ENCODE data around the gene PIMREG.

PIMREG gene

GRCh38 chr17:6452471-6453266, 8.4 kb downstream of the PIMREG start:
- H3K9me3 Mint-ChIP-seq, result no peaks in the 10 kb centered on the region
- no peak overlapping the region for H3K4me3 Mint-ChIP-seq
- H3K27ac Mint-ChIP-seq, result no peak overlapping the region
- H3K27me3 Mint-ChIP-seq (ENCODE audit: low read depth), result peaks cover 15% of the 10 kb centered on the region
- peaks cover 10% of the 10 kb centered on the region for H3K4me1 Mint-ChIP-seq (ENCODE audit: low read depth)
- H3K36me3 Mint-ChIP-seq (ENCODE audit: low read depth), result peaks cover 7% of the 10 kb centered on the region

GRCh38 chr17:6453279-6454024, 9.2 kb downstream of the PIMREG start:
- Mint-ChIP-seq H3K36me3 (ENCODE audit: low read depth) (peaks cover 7% of the 10 kb centered on the region), H3K9me3 (no peaks in the 10 kb centered on the region), H3K4me1 (ENCODE audit: low read depth) (peaks cover 10% of the 10 kb centered on the region), H3K4me3 (no peak overlapping the region), H3K27me3 (ENCODE audit: low read depth) (peaks cover 15% of the 10 kb centered on the region), H3K27ac (no peak overlapping the region)

- no peak overlapping the region for H3K4me3 Mint-ChIP-seq
- no peaks in the 10 kb centered on the region for H3K9me3 Mint-ChIP-seq
- H3K36me3 Mint-ChIP-seq (ENCODE audit: low read depth), result peaks cover 5% of the 10 kb centered on the region
- peaks cover 15% of the 10 kb centered on the region for H3K27me3 Mint-ChIP-seq (ENCODE audit: low read depth)
- H3K4me1 Mint-ChIP-seq (ENCODE audit: low read depth), result peaks cover 10% of the 10 kb centered on the region
- H3K27ac Mint-ChIP-seq, result no peak overlapping the region
Measured at GRCh38 chr17:6454495-6455320, 10.5 kb downstream of the PIMREG start.

GRCh38 chr17:6455321-6455705, 11.1 kb downstream of the PIMREG start:
- Mint-ChIP-seq H3K9me3 (no peaks in the 10 kb centered on the region), H3K4me1 (ENCODE audit: low read depth) (peaks cover 10% of the 10 kb centered on the region), H3K27me3 (ENCODE audit: low read depth) (peaks cover 15% of the 10 kb centered on the region), H3K4me3 (no peak overlapping the region), H3K27ac (no peak overlapping the region), H3K36me3 (ENCODE audit: low read depth) (peaks cover under 1% of the 10 kb centered on the region)

GRCh38 chr17:6456321-6456720, 12.1 kb downstream of the PIMREG start:
- Mint-ChIP-seq H3K27ac (no peak overlapping the region), H3K9me3 (no peaks in the 10 kb centered on the region), H3K27me3 (ENCODE audit: low read depth) (peaks cover 15% of the 10 kb centered on the region), H3K36me3 (ENCODE audit: low read depth) (no peaks in the 10 kb centered on the region), H3K4me3 (no peak overlapping the region), H3K4me1 (ENCODE audit: low read depth) (peaks cover 10% of the 10 kb centered on the region)

DNA sequence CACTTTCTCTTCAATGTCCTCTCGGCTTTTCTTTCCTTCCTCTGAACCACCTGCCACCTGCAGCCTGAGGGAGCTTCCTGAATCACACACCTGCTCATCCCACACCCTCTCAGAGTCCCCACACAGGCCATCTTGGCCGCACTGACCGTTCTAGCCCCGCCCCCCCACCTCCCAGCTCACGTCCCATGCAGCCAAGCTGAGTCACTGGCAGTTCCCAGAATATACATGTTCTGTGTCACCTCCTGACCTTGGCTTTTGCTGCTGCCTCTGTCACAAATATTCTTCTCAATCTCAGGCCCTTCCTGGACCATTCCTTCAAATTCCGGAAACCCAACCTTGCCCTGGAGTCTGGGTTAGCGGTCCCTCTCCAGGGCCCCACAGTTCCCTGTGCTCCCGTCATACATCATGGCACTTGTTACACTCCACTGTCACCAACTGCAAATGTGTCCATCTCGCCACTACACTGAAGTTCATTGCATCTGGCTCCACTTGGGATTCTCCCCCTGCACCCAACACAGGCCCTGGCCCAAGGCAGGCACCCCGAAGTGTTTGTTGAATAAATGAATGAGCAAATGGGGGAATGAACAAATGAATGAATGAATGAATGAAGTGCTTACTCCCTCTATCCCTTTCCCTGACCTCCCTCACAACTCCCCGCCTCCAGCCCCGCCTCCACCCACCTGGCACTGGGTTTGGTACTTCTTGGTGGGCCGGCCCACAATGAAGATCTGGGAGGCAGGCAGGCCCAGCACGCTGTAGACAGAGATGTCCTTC, 12.8 kb downstream of the PIMREG start:
- Mint-ChIP-seq H3K27me3 (ENCODE audit: low read depth) (peaks cover 15% of the 10 kb centered on the region), H3K27ac (no peak overlapping the region), H3K4me1 (ENCODE audit: low read depth) (peaks cover 15% of the 10 kb centered on the region), H3K4me3 (no peak overlapping the region), H3K36me3 (ENCODE audit: low read depth) (no peaks in the 10 kb centered on the region), H3K9me3 (no peaks in the 10 kb centered on the region)

DNA sequence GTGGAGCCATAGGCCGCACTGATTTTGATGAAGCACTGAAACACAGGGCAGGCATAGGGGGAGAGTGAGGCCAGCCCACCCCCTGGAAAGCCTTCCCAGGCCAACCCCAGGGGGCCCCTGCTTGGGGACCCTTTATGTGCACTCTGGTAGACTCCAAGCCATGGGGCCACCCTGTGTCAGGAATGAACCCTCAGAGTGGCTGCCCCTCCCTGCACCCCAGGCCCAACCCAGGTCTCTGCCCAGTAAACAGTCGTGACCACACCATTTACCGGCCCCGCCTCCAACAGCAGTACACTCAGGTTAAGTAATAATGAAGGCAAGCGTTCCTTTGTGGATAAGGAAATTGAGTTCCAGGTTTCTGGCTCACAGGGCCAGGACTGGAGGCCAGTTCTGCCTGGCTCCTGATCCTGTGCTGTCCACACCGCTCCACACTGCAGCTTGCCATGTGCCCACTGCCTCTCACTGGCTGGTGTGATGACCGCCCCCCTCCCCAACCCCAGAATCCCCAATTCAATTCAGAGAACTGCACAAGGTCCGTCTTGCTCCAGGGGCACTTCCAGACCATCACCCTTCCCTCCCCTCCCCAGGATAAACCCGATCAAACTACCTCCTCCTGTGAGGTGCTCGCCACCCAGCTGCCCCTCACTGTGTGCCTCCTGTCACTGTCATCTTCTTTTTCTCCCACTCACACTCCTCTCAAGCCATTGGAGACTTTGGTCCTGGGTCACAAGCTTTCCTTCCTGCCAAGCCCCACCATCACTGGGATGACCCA, 13.6 kb downstream of the PIMREG start:
- Mint-ChIP-seq H3K27me3 (ENCODE audit: low read depth) (peaks cover 15% of the 10 kb centered on the region), H3K4me1 (ENCODE audit: low read depth) (peaks cover 17% of the 10 kb centered on the region), H3K36me3 (ENCODE audit: low read depth) (no peaks in the 10 kb centered on the region), H3K27ac (no peak overlapping the region), H3K4me3 (no peak overlapping the region), H3K9me3 (no peaks in the 10 kb centered on the region)

GRCh38 chr17:6458460-6458950, 14.2 kb downstream of the PIMREG start:
- Mint-ChIP-seq H3K27me3 (ENCODE audit: low read depth) (peaks cover 13% of the 10 kb centered on the region), H3K4me3 (no peak overlapping the region), H3K4me1 (ENCODE audit: low read depth) (peaks cover 17% of the 10 kb centered on the region), H3K36me3 (ENCODE audit: low read depth) (no peaks in the 10 kb centered on the region), H3K9me3 (no peaks in the 10 kb centered on the region), H3K27ac (no peak overlapping the region)

GRCh38 chr17:6460531-6461161, 16.4 kb downstream of the PIMREG start:
- no peaks in the 10 kb centered on the region for H3K36me3 Mint-ChIP-seq (ENCODE audit: low read depth)
- no peak overlapping the region for H3K27ac Mint-ChIP-seq

DNA sequence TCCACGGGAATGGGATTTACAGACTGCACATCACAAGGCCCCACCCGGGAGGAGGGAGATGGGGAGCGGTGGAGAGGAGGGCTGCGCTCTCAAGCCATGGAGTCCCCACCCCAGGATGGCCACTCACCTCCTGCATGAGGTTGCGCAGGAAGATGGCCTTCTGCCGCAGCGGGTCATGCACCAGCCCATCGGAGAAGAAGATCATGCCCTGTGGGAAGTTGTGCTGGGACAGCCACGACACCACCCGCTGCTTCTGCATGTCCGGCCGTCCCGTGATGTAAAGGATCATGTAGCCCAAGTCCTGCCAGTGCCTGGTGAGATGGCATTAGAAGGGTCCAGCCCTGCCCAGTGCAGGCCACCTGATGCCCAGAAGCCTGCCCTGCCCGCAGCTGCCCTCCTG, 17.0 kb downstream of the PIMREG start:
- H3K27me3 Mint-ChIP-seq (ENCODE audit: low read depth), result peaks cover 6% of the 10 kb centered on the region
- H3K36me3 Mint-ChIP-seq (ENCODE audit: low read depth), result no peaks in the 10 kb centered on the region
- no peaks in the 10 kb centered on the region for H3K9me3 Mint-ChIP-seq
- H3K4me1 Mint-ChIP-seq (ENCODE audit: low read depth), result peaks cover 17% of the 10 kb centered on the region
- no peak overlapping the region for H3K4me3 Mint-ChIP-seq
- H3K27ac Mint-ChIP-seq, result no peak overlapping the region

More at GRCh38 chr17:6460531-6461161, 16.4 kb downstream of the PIMREG start:
- peaks cover 8% of the 10 kb centered on the region for H3K27me3 Mint-ChIP-seq (ENCODE audit: low read depth)
- H3K4me1 Mint-ChIP-seq (ENCODE audit: low read depth), result peaks cover 17% of the 10 kb centered on the region
- H3K4me3 Mint-ChIP-seq, result no peak overlapping the region
- H3K9me3 Mint-ChIP-seq, result no peaks in the 10 kb centered on the region

GRCh38 chr17:6461792-6462524, 17.7 kb downstream of the PIMREG start:
- Mint-ChIP-seq H3K4me1 (ENCODE audit: low read depth) (peaks cover 11% of the 10 kb centered on the region), H3K4me3 (no peak overlapping the region), H3K9me3 (no peaks in the 10 kb centered on the region)

GRCh38 chr17:6462692-6463091, 18.4 kb downstream of the PIMREG start:
- no peaks in the 10 kb centered on the region for H3K9me3 Mint-ChIP-seq
- no peaks in the 10 kb centered on the region for H3K36me3 Mint-ChIP-seq (ENCODE audit: low read depth)
- no peaks in the 10 kb centered on the region for H3K27me3 Mint-ChIP-seq (ENCODE audit: low read depth)
- no peak overlapping the region for H3K27ac Mint-ChIP-seq
- H3K4me3 Mint-ChIP-seq, result no peak overlapping the region
- H3K4me1 Mint-ChIP-seq (ENCODE audit: low read depth), result peaks cover 8% of the 10 kb centered on the region

More at GRCh38 chr17:6461792-6462524, 17.7 kb downstream of the PIMREG start:
- no peaks in the 10 kb centered on the region for H3K36me3 Mint-ChIP-seq (ENCODE audit: low read depth)
- no peaks in the 10 kb centered on the region for H3K27me3 Mint-ChIP-seq (ENCODE audit: low read depth)
- no peak overlapping the region for H3K27ac Mint-ChIP-seq
